Limb (tissue), 2 donors: ENCODE data around the gene FBXW11.
"Not testable (repeated sequence)": the region's sequence is repeated elsewhere in the genome, so short reads cannot be mapped to it uniquely, and the experiment has no call there.

Source experiments
- DNase-seq, 2 donors: peaks; one replicate each; pipeline ENCODE4 v3.0.0-alpha.2; 2016; ENCODE audit errors: extremely low spot score in 2 of 2

Gene FBXW11

GRCh38 chr5:172020110-172020786, 13.8 kb upstream of the FBXW11 start:
- not testable (repeated sequence) for DNase-seq

GRCh38 chr5:172015346-172015745, 8.9 kb upstream of the FBXW11 start:
- DNase-seq = no peak

DNA sequence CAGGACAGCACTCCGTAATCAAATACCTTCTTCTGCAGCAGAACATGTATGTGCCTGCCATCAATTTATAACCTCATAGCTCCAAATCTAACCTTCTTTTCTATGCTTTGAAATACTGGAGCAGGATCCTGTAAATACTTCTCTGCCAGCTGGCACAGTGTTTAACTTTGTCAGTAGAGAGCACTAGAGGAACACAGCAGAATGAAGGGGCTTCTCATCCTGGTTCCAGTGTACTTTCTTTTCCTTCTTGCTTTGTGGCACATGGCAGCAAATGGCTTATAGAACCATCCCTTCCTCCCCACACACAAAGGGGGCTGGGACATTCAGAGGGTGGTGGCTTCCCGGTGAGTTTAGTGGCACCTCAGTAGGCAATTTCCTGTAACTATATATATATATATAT, 3.8 kb upstream of the FBXW11 start:
- DNase-seq = peak in 1 of 2 donors; percentile 20

- no peak for DNase-seq
These were observed 3.3 kb upstream of the FBXW11 start for GRCh38 chr5:172009536-172010270.

GRCh38 chr5:172008689-172009141, 2.3 kb upstream of the FBXW11 start:
- DNase-seq = no peak

DNA sequence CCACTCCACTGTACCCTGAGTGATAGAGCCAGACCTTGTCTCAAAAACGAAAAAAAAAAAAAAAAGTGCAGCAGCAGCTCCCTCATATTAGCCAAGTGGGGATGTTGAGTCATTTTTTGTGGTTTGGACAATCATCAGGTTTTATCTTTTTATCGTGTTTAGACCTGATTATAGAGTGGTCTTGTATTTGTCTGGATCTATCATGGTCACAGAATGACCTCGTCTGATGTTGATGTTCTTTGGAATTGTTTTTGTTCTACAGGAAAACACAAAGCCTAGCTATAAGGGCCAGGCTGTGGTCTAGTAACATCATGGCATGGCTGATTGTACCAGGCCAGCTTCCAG, 1.6 kb upstream of the FBXW11 start:
- DNase-seq = no peak

GRCh38 chr5:172007175-172008110, 1.0 kb upstream of the FBXW11 start:
- no peak for DNase-seq

DNA sequence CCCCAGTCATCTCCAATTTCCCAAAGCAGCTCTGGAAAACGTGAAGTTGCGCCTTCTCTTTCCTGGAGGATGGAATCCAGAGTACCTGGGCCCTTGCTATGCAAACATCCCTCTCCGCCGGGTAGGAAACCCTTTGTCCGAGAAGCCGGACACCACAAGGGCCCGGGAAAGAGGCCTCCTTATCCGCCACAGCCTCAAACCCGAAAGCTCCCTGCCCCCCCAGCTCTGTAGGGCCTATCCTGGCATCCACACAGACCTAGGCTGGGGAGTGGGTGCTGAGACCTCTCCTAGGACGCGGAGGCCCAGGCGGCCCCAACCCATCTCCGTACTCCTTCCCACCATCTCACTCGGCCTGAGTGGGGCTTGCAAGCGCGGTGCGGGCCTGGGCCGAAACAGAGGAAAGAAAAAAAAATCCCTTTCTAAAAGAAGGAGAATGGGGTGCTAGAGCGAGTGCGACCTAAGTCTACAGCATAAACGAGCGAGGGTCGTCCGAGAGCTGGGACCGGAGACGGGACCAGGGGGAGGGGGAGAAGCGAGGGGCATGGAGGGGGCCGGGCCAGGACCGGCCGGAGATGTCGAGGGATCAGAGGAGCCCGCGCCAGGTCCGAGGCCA, 624 bp downstream of the FBXW11 start:
- peak; percentile 13 to 69 for DNase-seq

DNA sequence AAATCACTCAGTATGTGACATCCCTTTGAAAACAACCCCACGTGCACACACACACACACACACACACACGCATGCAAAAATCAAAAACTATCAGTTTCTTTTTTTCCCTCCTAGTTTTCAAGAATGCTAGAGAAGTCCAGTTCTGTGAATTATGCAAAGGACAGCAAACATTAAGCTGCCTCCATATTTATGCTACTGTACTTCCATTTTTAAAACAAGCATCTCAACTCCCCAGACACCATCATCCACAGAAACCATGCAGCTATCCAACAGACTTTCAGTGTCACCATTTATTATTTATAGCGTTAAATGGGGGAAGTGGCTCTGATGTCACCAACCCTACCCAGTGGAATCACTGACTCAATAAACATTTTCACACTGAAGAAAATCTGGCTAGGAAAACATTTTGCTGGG, 1.6 kb downstream of the FBXW11 start:
- no peak for DNase-seq

DNA sequence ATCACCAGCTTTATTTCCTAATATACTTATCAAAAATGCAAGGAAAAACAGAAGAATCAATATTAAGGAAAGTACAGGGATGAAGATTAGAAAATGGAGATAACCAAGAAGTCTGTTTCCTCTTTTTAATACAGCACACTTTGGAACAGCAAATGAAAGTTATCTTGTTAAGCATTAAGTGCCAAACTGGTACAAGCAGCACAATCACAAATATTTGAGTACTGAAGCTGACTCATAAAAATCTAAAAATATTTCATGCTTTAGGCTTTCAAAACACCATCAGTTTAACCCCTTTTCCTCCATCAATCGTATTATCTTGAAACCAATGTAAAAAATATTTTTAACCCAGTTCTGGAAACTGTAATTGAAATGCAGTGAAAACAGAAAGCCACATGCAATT, 2.7 kb downstream of the FBXW11 start:
- no peak for DNase-seq

DNA sequence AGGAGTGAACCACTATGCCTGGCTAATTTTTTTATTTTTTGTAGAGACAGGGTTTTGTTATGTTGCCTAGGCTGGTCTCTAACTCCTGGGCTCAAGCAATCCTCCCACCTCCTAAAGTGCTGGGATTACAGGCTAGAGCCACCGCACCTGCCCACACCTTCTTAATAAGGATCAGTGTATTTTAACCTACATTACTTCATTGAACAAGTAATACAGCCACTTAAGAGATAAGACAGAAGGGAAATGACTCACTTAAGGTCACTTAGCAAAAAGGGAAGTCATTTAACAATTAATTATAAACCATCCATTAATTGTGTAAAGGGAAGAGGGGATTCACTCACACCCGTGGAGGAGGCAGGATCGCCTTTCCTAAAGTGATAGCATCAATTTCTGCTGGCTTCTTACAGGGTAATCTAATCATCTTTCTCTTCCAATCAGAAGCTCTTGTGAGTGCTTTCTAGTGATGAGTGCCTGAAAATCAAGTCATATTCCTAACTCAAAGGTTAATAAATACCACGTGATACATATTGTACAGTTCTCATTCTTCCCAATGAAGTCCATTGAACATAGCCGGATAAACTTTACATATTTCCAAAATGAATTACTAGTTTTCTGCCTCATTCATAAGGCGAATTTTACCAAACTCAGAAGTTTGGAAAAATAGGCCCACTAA, 3.5 kb downstream of the FBXW11 start:
- no peak for DNase-seq

DNA sequence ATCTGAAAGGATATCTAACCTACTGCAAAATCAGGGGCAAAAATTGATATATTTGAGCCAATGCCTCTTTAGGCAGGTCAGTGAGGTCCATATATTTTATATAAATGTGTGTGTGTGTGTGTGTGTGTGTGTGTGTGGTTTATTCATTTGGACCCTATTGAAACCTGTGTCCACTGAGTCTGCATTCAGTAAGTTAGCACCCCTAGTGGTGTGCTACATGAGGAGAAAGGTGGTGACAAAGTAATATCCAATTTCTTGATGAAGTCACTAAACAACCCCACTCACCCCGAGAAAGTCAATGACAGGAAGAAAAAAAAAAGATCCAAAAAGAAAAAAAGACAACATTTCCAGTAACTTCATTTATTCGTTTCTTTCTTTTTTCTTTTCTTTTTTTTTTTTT, 4.1 kb downstream of the FBXW11 start:
- no peak for DNase-seq

GRCh38 chr5:171999877-172000276, 6.6 kb downstream of the FBXW11 start:
- DNase-seq = no peak

DNA sequence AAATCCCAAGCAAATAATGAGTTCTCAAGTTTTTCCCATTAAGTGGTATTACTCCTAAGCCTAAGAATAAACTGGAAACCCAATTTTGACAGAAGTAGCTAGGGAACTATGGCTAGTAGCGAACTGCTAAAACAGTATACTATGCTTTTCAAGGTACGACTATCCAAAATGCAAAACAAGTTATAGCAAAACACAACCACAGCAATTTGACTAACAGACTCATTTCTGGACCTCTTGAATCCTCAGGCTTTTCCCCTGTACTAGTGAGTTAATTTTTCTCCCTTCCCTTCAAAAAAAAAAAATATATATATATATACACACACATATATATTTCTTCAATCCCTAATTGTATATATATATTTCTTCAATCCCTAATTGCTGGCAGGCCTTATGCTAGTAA, 7.3 kb downstream of the FBXW11 start:
- DNase-seq = no peak

GRCh38 chr5:171997011-171997410, 9.4 kb downstream of the FBXW11 start:
- DNase-seq = no peak

DNA sequence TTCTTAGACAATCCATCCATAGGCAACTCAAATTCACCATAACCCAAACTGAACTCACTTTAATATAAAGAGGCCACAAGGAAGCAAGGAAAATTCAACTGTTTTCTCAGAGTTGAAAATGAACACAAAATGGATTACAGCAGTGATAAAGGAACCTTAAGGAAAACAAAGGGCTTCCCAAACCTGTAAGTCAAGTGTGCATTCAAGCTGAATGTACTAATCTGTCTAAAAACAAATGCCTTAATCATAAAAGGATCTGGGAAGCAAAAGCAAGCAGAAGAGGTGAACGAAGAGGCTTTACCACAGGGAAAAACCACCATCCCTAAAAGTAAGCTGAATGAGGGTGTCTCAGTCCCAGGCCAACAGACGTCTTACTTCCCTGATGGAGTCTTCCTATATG, 13.6 kb downstream of the FBXW11 start:
- no peak for DNase-seq

DNA sequence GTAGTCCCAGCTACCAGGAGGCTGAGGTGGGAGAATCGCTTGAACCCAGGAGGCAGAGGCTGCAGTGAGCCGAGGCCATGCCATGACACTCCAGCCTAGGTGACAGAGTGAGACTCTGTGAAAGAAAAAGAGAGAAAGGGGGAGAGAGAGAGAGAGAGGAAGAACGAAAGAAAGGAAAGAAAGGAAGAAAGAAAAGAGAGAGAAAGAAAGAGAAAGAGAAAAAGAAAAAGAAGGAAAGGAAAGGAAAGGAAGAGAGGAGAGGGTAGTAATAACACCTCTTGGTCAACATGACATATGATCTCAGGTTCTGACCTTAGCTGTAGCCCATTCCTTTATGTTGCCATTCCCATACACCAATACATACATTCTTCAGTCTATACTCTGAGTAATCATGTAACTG, 14.1 kb downstream of the FBXW11 start:
- no peak for DNase-seq

- no peak for DNase-seq
These were observed 15.8 kb downstream of the FBXW11 start for GRCh38 chr5:171990713-171991015.

DNA sequence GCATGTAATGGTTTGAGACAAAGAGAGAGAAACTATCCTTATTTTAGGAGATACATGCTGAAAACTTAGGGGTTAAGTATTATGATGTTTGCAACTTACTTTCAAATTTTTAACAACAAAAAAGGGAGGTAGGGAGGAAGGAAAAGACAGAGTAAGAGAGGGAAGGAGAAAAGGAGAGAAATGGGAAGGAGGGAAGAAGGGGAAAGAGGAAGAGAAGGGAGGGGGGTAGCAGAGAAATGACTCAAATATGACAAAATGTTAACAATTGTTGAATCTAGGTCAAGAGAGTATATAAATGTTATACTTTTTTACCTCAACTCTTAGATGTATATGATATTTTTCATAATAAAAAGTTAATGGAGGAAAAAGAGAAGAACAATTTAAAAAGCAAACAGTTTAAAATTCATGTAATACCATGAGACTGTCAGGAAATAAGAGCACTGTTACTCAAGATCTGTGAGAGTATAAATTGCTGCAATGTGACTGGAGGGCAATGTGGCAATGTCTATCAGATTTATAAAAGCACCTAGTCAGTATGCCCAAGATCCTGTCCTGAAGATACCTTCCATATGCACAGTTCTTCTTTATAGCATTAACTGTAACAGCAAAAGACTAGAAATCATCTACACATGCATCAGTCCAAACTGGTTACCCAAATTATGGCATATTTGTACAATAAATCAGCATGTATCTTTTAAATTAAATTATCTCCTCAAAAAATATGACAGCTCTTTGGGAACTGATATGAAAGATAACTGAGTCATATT, 16.3 kb downstream of the FBXW11 start:
- DNase-seq = no peak

DNA sequence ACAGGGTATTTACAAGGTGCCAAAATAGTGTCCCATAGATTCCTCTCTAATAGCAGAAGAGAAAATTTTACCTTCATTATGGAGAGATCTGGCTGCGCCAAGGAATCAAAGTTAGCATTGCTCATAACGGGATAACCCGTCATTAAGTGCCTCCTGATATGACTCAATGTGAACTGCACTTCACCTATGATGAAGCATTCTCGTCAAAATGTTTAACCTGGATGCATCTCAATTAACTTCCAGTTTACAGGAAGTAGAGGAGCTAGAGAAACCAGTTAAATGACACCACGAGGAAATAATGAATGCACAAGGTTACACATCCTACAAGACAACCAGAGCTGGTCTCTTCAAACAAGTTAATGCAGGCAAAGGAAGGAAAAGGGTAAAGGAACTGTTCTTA, 17.2 kb downstream of the FBXW11 start:
- DNase-seq = no peak

- DNase-seq = no peak
These were observed 19.7 kb downstream of the FBXW11 start for GRCh38 chr5:171986772-171987171.
